Measurements from ENCODE around the gene KIAA1217. TPM values are rescaled to one million over a fixed set of nuclear protein-coding genes. Genes with fewer than 3 reads are reported as not detected.

KIAA1217 gene
- polyA plus RNA-seq, 3 donors = not detected

GRCh38 chr10:24313283-24313682, 104.3 kb downstream of the KIAA1217 start:
- no peak overlapping the region for H3K4me3 ChIP-seq (replicated peaks in 1 of 3; ENCODE audit: low read depth in 2 of 3, low read length in 3 of 3)
- WGBS (ENCODE audit: insufficient coverage) = 94% methylated on average over 10 of the region's 10 CpGs
- H2AFZ ChIP-seq (ENCODE audit: insufficient read depth, low read depth, low read length, poor library complexity, severe bottlenecking) = no peak overlapping the region

DNA sequence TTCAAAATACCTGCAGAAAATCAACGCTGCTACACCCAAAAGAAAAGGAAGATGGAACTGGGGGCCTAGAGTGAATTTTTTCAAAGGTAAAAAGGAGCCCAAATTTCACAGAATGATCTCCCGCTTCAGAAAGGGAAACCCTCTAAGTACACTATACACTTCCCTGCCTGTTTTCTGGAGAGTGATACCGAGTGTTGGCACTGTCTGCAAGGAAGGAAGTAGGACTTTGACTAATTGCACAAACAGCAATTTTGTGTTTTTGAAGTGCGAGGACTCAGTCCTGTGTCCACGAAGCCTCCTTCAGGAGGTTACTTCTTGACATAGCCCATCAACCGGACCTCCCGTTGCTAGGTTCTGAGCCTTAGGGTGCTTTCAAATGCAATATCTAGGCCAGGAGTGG, 106.3 kb downstream of the KIAA1217 start:
- Histone ChIP-seq H3K9ac (ENCODE audit: insufficient read depth, low read length, poor library complexity, severe bottlenecking) (no peak overlapping the region), H2AFZ (ENCODE audit: insufficient read depth, low read depth, low read length, poor library complexity, severe bottlenecking) (no peak overlapping the region), H3K27me3 (ENCODE audit: control insufficient read depth in 2 of 2, insufficient read depth in 2 of 2, low read length in 2 of 2) (no peaks in the 10 kb centered on the region), H3K36me3 (replicated peaks in 1 of 2; ENCODE audit: control insufficient read depth in 1 of 2, insufficient read depth in 2 of 2, low read length in 2 of 2) (no peaks in the 10 kb centered on the region), H3K4me1 (ENCODE audit: control insufficient read depth in 1 of 2, insufficient read depth in 2 of 2, low read length in 2 of 2) (no peaks in the 10 kb centered on the region), H3K4me3 (replicated peaks in 1 of 3; ENCODE audit: low read depth in 2 of 3, low read length in 3 of 3) (no peak overlapping the region), H3K9me3 (replicated peaks in 1 of 2; ENCODE audit: control insufficient read depth in 1 of 2, insufficient read depth in 1 of 2, low read length in 2 of 2) (no peaks in the 10 kb centered on the region), H3K79me2 (ENCODE audit: insufficient read depth, low read length) (no peaks in the 10 kb centered on the region), H3K27ac (ENCODE audit: low read depth in 1 of 2, low read length in 2 of 2) (no peak overlapping the region), H3K4me2 (replicated peaks; ENCODE audit: extremely low read depth, low read length, poor library complexity, severe bottlenecking) (no peak overlapping the region), H4K20me1 (ENCODE audit: insufficient read depth, low read length) (no peaks in the 10 kb centered on the region)
- TF ChIP-seq, protein P1, sequence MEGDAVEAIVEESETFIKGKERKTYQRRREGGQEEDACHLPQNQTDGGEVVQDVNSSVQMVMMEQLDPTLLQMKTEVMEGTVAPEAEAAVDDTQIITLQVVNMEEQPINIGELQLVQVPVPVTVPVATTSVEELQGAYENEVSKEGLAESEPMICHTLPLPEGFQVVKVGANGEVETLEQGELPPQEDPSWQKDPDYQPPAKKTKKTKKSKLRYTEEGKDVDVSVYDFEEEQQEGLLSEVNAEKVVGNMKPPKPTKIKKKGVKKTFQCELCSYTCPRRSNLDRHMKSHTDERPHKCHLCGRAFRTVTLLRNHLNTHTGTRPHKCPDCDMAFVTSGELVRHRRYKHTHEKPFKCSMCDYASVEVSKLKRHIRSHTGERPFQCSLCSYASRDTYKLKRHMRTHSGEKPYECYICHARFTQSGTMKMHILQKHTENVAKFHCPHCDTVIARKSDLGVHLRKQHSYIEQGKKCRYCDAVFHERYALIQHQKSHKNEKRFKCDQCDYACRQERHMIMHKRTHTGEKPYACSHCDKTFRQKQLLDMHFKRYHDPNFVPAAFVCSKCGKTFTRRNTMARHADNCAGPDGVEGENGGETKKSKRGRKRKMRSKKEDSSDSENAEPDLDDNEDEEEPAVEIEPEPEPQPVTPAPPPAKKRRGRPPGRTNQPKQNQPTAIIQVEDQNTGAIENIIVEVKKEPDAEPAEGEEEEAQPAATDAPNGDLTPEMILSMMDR (IDR thresholded peaks at IDR 0.05) = no peak
- intact Hi-C loops (cut with micrococcal nuclease) = no loop called here
- DNase-seq = no peak
- Mint-ChIP-seq H3K4me1 (no peaks in the 10 kb centered on the region), H3K27ac (no peak overlapping the region), H3K9me3 (peaks cover 0 to 11% (median 5%) of the 10 kb centered on the region in 7 donors), H3K36me3 (no peaks in the 10 kb centered on the region), H3K27me3 (ENCODE audit: low read depth in 3 of 3) (peaks cover 0 to 4% (median 2%) of the 10 kb centered on the region in 3 donors), H3K4me3 (no peak overlapping the region)
- WGBS (ENCODE audit: insufficient coverage) = 82% methylated on average over 4 of the region's 7 CpGs

More at GRCh38 chr10:24313283-24313682, 104.3 kb downstream of the KIAA1217 start:
- H4K20me1 ChIP-seq (ENCODE audit: insufficient read depth, low read length) = no peaks in the 10 kb centered on the region
- H3K9ac ChIP-seq (ENCODE audit: insufficient read depth, low read length, poor library complexity, severe bottlenecking) = no peak overlapping the region
- H3K36me3 ChIP-seq (replicated peaks in 1 of 2; ENCODE audit: control insufficient read depth in 1 of 2, insufficient read depth in 2 of 2, low read length in 2 of 2) = no peaks in the 10 kb centered on the region
- H3K4me2 ChIP-seq (replicated peaks; ENCODE audit: extremely low read depth, low read length, poor library complexity, severe bottlenecking) = no peak overlapping the region
- Mint-ChIP-seq H3K4me1 (no peaks in the 10 kb centered on the region), H3K9me3 (peaks cover 0 to 16% (median 6%) of the 10 kb centered on the region in 7 donors), H3K36me3 (no peaks in the 10 kb centered on the region), H3K27ac (no peak overlapping the region), H3K4me3 (no peak overlapping the region), H3K27me3 (ENCODE audit: low read depth in 3 of 3) (peaks cover 0 to 2% (median 2%) of the 10 kb centered on the region in 3 donors)
- DNase-seq = no peak
- intact Hi-C loops (cut with micrococcal nuclease) = no loop called here
- H3K79me2 ChIP-seq (ENCODE audit: insufficient read depth, low read length) = no peaks in the 10 kb centered on the region
- no peaks in the 10 kb centered on the region for H3K4me1 ChIP-seq (ENCODE audit: control insufficient read depth in 1 of 2, insufficient read depth in 2 of 2, low read length in 2 of 2)
- no peak overlapping the region for H3K27ac ChIP-seq (ENCODE audit: low read depth in 1 of 2, low read length in 2 of 2)
- H3K27me3 ChIP-seq (ENCODE audit: control insufficient read depth in 2 of 2, insufficient read depth in 2 of 2, low read length in 2 of 2) = no peaks in the 10 kb centered on the region
- no peaks in the 10 kb centered on the region for H3K9me3 ChIP-seq (replicated peaks in 1 of 2; ENCODE audit: control insufficient read depth in 1 of 2, insufficient read depth in 1 of 2, low read length in 2 of 2)
- TF ChIP-seq, protein P1 (IDR thresholded peaks at IDR 0.05) = no peak
